ENCODE data around the gene TMEM41A. TPM values are rescaled to one million over a fixed set of nuclear protein-coding genes. Genes with fewer than 3 reads are reported as not detected.

The TMEM41A gene
- 8.6 and 9.0 TPM in 2 replicates for total RNA-seq

DNA sequence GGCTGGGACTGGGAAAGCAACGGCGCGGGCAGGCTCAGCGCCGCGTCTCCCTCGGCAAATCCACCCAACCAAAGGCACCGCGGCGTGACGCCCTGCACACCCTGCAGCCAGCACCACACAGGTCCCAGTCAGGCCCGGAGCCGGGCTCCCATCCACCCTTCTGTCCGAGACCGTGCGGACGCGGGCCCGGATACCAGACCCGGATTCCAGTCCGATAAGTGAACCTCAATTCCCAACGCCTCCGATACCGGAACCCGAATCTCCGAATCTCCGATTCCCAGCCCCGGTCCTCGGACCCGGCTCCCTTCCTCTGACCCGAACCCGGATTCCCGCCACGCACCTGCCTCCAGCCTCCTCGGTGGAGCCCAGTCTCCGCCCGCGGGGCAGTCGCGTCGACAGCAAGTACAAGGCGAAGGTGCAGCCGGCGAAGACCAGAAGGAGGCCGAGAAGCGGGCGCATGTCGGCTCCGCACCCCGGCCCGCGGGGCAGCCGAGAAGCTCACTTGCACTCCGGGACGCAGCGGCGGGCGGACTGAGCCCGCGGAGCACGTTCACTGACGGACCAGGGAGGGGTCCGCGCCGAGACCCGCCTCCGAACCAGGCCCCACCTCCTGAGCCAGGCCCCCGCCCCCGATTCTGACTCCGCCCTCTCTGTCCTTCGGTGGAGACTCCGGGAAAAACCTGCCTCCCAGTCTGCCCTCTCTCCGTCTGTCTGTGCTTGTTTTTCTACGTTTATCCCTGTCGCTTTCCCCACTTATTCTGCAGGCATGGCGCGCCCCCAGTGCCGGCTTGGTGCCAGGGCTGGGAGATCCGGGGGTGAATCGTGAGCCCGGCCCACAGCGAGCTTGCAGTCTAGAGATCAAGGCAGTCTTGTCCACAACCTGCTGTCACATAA, at the start of gene TMEM41A:
Gene TMEM41A, minus strand, starts transcription at position 533 of the 894 bp plus-strand sequence. Its CDS starts 74 bp downstream, at position 459.

Other genes with a start within 250 kb of the TMEM41A start
- 9.0 and 9.9 TPM in 2 replicates for gene EHHADH, start 245.0 kb downstream of the TMEM41A start, total RNA-seq
- 22.6 and 23.0 TPM in 2 replicates for gene MAP3K13, start 135.9 kb downstream of the TMEM41A start, total RNA-seq
- gene LIPH, start 53.6 kb upstream of the TMEM41A start, total RNA-seq, result 0.96 and 2.3 TPM in 2 replicates
- gene SENP2, start 87.3 kb upstream of the TMEM41A start, total RNA-seq, result 48.5 and 48.7 TPM in 2 replicates